IPS DF 19.7 (cell line): ENCODE measurements around the gene DCN.

ENCODE experiments used
- DNase-seq: peaks from one replicate; pipeline ENCODE4 v3.0.0-alpha.2; 2013; ENCODE audit warnings: low read depth, low spot score

The DCN gene

DNA sequence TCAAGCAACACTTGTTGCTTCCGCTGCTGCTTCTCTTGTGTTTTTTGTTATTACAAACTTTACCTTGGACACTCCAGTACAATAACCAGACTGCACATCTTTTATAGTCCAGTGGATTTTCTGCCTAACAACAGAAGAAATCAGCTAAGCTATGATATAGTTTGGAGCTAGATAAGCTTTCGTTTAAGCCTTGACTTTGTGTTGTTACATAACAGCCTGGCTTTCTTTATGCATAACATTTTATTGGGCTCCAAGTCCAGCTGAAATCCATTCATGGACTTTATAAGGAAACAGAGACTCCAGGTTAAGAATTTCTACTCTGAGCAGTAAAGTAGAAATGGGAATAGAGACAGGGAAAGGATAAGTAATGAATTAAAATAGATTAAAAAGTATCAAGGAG is 3.5 kb upstream of the DCN start:
- no peak for DNase-seq

GRCh38 chr12:91185421-91185820 is 2.8 kb upstream of the DCN start:
- DNase-seq, result no peak

DNA sequence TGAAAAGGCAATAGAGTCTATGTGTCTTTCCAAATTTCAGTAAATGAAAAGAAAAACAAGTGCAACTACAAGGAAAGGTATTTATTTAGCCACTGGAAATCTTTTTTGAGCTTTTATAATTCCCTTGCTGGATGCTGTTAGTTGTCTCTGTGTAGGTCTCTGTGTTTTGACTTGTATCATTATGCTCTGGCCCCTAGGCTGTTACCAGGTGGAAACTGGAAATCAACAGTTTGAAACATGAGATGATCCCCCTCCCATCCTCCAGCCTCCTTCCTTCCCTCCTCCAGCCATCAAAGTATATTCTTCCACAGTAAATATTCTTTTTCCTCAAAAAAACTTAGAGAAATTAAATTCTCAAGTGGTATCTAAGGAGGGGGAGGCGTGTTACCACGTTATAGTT is 934 bp upstream of the DCN start:
- DNase-seq, result no peak

GRCh38 chr12:91180582-91181395 is 1.8 kb downstream of the DCN start:
- no peak for DNase-seq

GRCh38 chr12:91179966-91180561 is 2.6 kb downstream of the DCN start:
- no peak for DNase-seq

GRCh38 chr12:91179315-91179714 is 3.3 kb downstream of the DCN start:
- no peak for DNase-seq

GRCh38 chr12:91178781-91179180 is 3.8 kb downstream of the DCN start:
- DNase-seq, result no peak

DNA sequence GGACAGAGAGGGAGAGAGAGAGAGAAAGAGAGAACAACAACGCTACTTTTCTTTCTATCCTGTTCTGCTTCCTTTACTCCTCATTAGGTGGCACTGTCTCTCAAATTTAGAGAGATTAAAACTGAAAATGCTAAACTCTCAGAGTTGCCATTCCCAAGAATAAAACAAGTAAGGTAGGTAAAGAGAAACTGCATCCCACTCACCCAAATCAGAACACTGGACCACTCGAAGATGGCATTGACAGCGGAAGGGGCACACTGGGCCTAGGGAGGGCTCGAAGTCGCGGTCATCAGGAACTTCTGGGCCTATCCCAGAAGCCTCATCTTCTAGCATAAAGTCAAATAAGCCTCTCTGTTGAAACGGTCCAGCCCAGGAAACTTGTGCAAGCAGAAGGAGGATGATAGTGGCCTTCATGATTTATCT is 4.5 kb downstream of the DCN start:
- no peak for DNase-seq

DNA sequence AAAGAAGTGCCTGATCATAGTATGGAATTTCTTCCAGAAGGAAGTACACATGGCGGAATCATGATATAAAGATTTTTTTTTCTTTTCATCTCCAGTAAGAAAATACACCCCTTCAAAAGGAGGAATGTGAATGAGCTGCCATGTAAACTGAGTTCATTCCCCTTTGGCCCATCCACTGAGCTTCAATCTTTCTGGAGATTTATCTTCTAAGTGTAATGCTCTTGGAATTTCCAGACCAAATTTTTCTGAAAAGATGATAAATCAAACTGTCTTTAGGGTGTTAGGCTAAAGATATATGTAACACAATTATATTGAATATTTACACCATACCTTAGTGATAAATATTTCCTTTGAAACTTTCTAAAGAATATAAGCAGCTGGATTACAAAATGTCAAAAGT is 5.2 kb downstream of the DCN start:
- no peak for DNase-seq

DNA sequence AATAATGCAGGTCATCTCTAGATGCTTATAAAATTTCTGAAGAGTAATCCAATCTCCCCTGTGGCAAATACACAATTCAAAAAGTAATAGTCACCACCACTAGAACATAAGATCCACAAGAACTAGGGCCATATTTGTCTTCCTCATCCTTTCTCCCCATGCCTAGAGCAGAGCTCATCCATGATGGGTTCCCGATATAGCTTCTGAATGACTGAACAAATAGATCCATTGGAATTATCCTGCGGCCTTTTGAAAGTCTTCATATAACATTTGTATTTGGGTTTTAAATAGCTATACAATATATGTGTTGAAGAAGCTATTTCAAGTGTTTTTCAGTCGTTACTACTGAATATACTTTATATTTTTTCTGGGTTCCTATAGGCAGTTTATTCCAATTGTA is 5.7 kb downstream of the DCN start:
- DNase-seq, result no peak

GRCh38 chr12:91176358-91176757 is 6.3 kb downstream of the DCN start:
- no peak for DNase-seq

GRCh38 chr12:91173124-91173523 is 9.5 kb downstream of the DCN start:
- DNase-seq, result no peak

- no peak for DNase-seq
Measured at GRCh38 chr12:91172096-91172495, 10.5 kb downstream of the DCN start.

- DNase-seq, result no peak
Measured at GRCh38 chr12:91171476-91171875, 11.1 kb downstream of the DCN start.

DNA sequence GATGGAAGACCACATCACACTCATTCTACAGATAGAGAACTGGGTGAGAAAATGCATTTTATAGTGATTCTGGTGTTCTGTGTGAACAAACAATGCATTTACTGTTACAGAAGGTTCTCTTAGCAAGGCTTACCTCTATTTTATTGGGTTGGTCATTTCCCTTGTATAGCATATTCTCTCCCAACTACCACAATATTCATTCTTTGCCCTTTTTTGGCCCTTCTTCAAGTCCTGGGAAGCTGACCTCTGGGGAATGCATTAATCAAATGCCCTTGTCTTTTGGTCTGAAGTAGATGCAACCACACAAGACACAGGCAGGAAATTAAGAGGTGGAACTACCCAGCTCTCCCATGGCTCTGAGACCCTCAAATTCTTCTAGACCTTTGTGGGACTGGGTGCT is 19.5 kb downstream of the DCN start:
- DNase-seq, result no peak

- DNase-seq, result no peak
Measured at GRCh38 chr12:91161009-91161408, 21.6 kb downstream of the DCN start.

- no peak for DNase-seq
Measured at GRCh38 chr12:91155990-91156389, 26.6 kb downstream of the DCN start.

GRCh38 chr12:91154131-91154530 is 28.5 kb downstream of the DCN start:
- DNase-seq, result no peak

DNA sequence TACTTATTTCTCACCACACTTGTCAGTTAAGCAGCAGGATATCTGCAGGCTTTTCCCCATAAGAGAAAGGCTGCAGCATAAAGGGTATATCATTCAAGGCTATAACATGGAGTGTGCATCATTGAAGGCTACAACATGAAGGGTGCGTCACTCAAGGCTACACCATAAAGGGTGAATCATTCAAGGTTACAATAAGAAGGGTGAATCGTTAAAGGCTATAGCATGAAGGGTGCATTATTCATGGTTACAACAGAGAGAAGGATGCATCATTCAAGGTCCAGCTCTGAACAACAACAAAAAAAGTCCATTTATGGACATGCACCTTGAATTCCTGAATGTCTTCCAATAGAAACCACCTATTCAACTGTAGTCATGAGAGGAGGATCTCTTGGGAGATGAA is 38.6 kb downstream of the DCN start:
- no peak for DNase-seq

DNA sequence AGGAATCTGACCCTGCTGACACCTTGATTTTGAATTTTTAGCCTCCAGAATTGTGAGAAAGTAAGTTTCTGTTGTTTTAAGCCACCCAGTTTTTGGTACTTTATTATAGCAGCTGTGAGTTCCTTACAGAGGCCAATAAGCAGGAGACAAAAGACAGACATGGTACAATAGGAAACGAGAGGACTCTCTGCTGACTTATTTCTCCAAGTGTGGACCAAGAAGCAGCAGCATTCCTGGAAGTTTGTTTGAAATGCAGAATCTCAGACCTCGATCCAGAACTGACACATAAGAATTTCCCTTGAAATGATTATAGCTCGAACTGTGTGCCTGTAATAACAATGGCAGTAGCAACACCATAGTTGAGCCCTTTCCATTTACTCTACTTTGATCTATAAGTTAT is 39.4 kb downstream of the DCN start:
- DNase-seq, result no peak

DNA sequence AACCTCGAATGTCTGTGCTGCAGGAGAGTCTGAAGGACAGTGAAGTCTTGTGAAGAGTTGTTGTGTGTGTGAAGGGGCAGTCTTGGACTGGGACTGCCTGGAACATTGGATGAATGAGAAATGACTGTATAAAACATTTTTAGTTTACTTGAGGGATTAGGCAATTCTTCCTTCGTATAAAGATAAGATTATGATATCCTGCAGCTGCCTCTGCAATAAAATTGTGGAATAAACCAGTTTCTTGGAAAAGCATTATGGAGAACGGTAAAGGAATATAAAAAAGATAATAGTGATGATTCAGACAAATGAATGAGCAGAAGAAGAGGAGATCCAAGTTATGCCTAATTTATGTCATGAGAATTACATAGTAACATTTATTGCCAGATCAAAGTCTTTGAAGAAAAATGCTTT is 40.4 kb downstream of the DCN start:
- DNase-seq, result no peak

DNA sequence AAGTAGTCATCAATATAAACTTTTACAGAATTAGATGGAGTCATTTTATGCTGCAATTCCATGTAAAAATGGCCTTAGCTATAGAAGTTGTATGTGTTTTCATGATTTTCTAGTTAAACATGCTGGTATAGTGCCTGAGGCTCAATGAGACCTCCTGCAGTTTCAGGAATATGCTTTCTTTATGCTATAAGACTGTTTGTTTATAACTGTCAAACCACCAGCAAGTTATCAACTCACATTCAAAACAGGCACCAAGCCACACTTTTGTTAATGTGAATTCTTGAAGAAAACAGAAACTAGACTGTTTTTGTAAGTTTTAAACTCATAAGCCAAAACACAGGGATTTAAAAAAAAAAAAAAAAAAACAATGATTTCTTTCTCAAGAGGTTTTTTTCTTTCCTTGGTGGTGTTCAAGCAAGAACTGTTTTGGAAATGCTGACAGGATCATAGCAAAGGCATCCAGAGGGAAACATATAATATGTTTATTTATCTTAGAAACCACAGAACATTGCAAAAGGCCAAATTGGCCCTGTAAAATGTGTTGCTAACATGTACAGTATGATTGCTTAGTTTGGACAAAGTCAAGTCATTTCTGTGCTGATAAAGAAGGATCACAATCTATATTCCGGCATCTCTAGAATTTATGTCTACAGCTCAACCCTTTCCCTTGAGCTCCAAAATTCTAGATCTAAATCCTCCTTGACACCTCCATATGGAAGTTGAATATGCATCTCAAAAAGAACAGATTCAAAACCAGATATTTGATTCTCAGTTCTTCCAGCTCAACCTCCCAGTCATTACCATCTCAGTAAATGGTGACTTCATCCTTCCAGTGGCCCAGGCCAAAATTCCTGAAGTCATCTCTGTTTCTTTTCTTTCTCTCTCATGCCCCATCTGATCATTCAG is 42.3 kb downstream of the DCN start:
- no peak for DNase-seq
